ENCODE results near the gene PTPRM. TPM values are rescaled to one million over a fixed set of nuclear protein-coding genes. Genes with fewer than 3 reads are reported as not detected.

PTPRM gene
- total RNA-seq, 1 experiment from 2014 or later = 45.6 TPM

DNA sequence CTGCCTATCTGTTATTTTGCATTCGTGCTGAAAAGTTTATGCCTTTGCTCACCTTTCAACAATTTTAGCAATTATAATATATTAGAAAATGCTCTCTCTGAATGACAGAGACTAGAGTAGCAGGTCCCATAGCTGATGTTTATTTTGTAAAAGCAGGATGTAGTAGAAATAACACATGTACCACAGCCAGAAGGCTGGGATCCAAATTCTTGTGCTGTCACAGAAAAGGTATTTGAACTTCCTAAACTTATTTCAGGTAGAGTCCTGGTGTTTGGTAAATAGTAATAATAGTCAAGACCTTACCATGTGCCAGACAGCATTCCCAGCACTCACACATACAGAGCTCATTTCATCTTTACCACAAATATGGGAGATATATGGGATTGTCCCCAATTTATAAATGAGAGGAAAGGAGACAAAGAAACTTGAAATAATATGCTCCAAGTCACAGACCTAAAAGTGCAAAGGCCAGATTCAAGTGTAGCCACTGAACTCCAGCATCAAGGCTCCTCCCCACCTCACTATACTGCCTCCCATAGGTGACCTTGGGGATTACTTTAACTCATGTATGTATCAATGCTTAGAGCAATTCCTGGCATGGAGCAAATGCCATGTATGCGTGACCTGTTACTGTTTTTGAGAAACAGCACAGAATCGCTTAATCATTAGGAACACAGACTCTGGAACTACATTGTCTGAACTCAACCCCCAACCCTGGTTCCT is 757.4 kb downstream of the PTPRM start:
- Histone ChIP-seq H3K4me1 (ENCODE audit: insufficient read depth, low read length) (peaks cover 45% of the 10 kb centered on the region), H3K79me2 (ENCODE audit: low read length) (no peaks in the 10 kb centered on the region), H4K20me1 (ENCODE audit: low read length) (no peaks in the 10 kb centered on the region), H3K27ac (ENCODE audit: low read length) (no peak overlapping the region), H2AFZ (ENCODE audit: low read length) (no peak overlapping the region), H3K4me3 (ENCODE audit: low read length) (no peak overlapping the region), H3F3A (ENCODE audit: low read length, unreplicated experiment) (no peaks in the 10 kb centered on the region), H3K9me3 (ENCODE audit: low read length) (no peaks in the 10 kb centered on the region), H3K4me2 (ENCODE audit: low read length) (no peak overlapping the region), H3K9me2 (replicated peaks; ENCODE audit: low read length) (no peaks in the 10 kb centered on the region), H3K36me3 (ENCODE audit: low read depth, low read length) (no peaks in the 10 kb centered on the region), H3K27me3 (ENCODE audit: low read length) (no peaks in the 10 kb centered on the region), H3K9ac (ENCODE audit: low read length) (no peak overlapping the region)
- ATAC-seq (no peak), DNase-seq (peak; percentile 48)
- no TSS peak for BruUV-seq (replicated peaks)
- ChIA-PET CTCF (no interaction called here), POLR2A (ENCODE audit: unreplicated experiment) (interaction anchor here (0.6 kb wide), 1 partner anchor 246 kb away, joined by 6 read pairs; no protein-coding TSS in a partner anchor)
- intact Hi-C loops (cut with micrococcal nuclease) = loop anchor here (5.0 to 10.0 kb wide), 4 partner anchors 63 to 450 kb away; no protein-coding TSS in a partner anchor
- TF ChIP-seq EZH2 (IDR thresholded peaks at IDR 0.05; ENCODE audit: low read length, unreplicated experiment) (no peak), EZH2phosphoT487 (IDR thresholded peaks at IDR 0.05; ENCODE audit: borderline replicate concordance, low read length) (no peak), CTCF (conservative IDR thresholded peaks at IDR 0.05; ENCODE audit: low read depth, low read length) (peak; percentile 40; the same call in 1 of the 2 replicates)

DNA sequence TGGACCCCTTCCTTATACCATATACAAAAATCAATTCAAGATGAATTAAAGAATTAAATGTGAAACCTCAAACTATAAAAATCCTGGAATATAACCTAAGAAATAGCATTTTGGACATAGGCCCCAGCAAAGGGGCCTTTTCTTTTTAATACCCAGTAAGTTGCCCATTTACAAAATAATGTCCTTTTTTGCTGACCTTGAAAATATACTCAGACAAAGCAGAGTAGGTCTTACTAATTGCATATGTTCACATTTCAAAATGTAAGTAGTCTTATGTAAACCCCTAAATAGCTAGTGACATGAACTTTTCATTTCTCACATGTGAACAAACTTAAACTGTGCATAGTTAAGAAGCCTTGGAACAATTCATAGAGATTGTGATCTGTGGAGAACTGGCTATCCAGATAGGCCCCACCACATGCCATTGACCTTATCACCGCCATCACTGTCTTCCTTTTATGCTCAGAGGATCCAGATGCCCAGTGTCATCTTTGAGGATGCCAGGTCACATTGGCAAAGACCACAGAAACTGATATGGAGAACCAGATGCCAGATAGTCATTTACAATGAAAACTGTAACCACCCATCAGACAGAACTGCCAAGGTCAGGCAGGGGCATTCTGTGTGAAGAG is 759.8 kb downstream of the PTPRM start:
- Histone ChIP-seq H2AFZ (ENCODE audit: low read length) (no peak overlapping the region), H4K20me1 (ENCODE audit: low read length) (no peaks in the 10 kb centered on the region), H3K27ac (ENCODE audit: low read length) (no peak overlapping the region), H3K36me3 (ENCODE audit: low read depth, low read length) (no peaks in the 10 kb centered on the region), H3K4me2 (ENCODE audit: low read length) (no peak overlapping the region), H3K9ac (ENCODE audit: low read length) (no peak overlapping the region), H3K4me1 (ENCODE audit: insufficient read depth, low read length) (peaks cover 42% of the 10 kb centered on the region), H3K9me2 (replicated peaks; ENCODE audit: low read length) (no peaks in the 10 kb centered on the region), H3F3A (ENCODE audit: low read length, unreplicated experiment) (no peaks in the 10 kb centered on the region), H3K27me3 (ENCODE audit: low read length) (no peaks in the 10 kb centered on the region), H3K9me3 (ENCODE audit: low read length) (no peaks in the 10 kb centered on the region), H3K4me3 (ENCODE audit: low read length) (no peak overlapping the region), H3K79me2 (ENCODE audit: low read length) (no peaks in the 10 kb centered on the region)
- ATAC-seq = no peak
- DNase-seq = no peak
- intact Hi-C loops (cut with micrococcal nuclease) = loop anchor here (5.0 to 10.0 kb wide), 4 partner anchors 60 to 452 kb away; no protein-coding TSS in a partner anchor
- TF ChIP-seq EZH2 (IDR thresholded peaks at IDR 0.05; ENCODE audit: low read length, unreplicated experiment) (no peak), EZH2phosphoT487 (IDR thresholded peaks at IDR 0.05; ENCODE audit: borderline replicate concordance, low read length) (no peak), CTCF (conservative IDR thresholded peaks at IDR 0.05; ENCODE audit: low read depth, low read length) (no peak)
- ChIA-PET CTCF (no interaction called here), POLR2A (ENCODE audit: unreplicated experiment) (no interaction called here)
- BruUV-seq (replicated peaks) = no TSS peak
